GM23338 (cell line): ENCODE measurements around the gene FSTL3.

Source experiments
- EZH2 ChIP-seq: fragments of 200-600 bp; sonication (generic); IDR thresholded peaks from one replicate; pipeline ENCODE4 v1.8.0; 2017; ENCODE audit warnings: antibody characterized with exemption, mild to moderate bottlenecking, low read depth; ENCODE audit not compliant: unreplicated experiment
- EZH2phosphoT487 ChIP-seq: fragments of 200-600 bp; sonication (generic); IDR thresholded peaks from one replicate; pipeline ENCODE4 v1.8.1; 2018; ENCODE audit warnings: antibody characterized with exemption; ENCODE audit not compliant: unreplicated experiment
- JUNB ChIP-seq: IDR thresholded peaks from one replicate; pipeline ENCODE4 v1.6.1; 2016; ENCODE audit warnings: antibody characterized with exemption; ENCODE audit not compliant: unreplicated experiment
- POLR2AphosphoS5 ChIP-seq: IDR thresholded peaks from 2 replicates; pipeline ENCODE4 v1.6.1; 2016; ENCODE audit warnings: antibody characterized with exemption, low read depth
- TF ChIP-seq, protein P1 (sequence below), 2 experiments: fragments of 200-600 bp in 1 of 2; sonication (generic) in 1 of 2; conservative IDR thresholded peaks; 2 replicates each; pipeline versions ENCODE4 v1.5.1 to v1.6.1; 2016 to 2017; ENCODE audit warnings: antibody characterized with exemption in 2 of 2, low read depth in 2 of 2, mild to moderate bottlenecking in 2 of 2, moderate library complexity in 1 of 2
- TF ChIP-seq, protein P2 (sequence below): IDR thresholded peaks from one replicate; pipeline ENCODE4 v1.6.1; 2018; ENCODE audit warnings: antibody characterized with exemption; ENCODE audit not compliant: unreplicated experiment

DNA sequence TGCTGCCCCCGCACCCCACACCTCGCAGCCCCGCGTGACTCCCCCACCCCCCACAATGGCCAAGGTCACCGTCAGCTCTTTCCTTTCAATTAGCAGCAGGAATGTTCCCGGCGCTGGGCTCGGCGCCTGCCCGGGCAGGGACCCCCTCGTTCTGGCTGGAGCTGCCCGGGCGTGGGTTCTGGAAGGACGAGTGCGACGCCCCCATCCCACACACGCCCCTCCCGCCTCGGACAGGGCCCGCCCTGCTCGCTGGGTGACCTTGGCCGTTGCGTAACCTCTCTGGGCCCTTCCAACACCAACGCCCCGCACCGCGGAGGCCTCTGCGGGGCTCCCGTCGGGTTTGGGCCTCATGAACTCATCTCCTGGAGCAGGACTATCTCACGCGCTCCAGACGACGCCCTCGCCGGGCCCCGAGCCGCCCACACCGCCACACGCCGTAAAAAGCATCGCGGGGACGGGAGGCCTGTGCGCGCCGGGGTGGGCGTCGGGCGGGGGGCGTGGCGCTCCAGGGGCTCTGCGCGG lies 42.9 kb downstream of the FSTL3 start:
- TF ChIP-seq POLR2AphosphoS5 (no peak), EZH2phosphoT487 (no peak), EZH2 (no peak), JUNB (no peak)
- TF ChIP-seq, protein P1, sequence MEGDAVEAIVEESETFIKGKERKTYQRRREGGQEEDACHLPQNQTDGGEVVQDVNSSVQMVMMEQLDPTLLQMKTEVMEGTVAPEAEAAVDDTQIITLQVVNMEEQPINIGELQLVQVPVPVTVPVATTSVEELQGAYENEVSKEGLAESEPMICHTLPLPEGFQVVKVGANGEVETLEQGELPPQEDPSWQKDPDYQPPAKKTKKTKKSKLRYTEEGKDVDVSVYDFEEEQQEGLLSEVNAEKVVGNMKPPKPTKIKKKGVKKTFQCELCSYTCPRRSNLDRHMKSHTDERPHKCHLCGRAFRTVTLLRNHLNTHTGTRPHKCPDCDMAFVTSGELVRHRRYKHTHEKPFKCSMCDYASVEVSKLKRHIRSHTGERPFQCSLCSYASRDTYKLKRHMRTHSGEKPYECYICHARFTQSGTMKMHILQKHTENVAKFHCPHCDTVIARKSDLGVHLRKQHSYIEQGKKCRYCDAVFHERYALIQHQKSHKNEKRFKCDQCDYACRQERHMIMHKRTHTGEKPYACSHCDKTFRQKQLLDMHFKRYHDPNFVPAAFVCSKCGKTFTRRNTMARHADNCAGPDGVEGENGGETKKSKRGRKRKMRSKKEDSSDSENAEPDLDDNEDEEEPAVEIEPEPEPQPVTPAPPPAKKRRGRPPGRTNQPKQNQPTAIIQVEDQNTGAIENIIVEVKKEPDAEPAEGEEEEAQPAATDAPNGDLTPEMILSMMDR (conservative IDR thresholded peaks at IDR 0.05; ENCODE audit: low read depth in 2 of 2), result no peak
- TF ChIP-seq, protein P2, sequence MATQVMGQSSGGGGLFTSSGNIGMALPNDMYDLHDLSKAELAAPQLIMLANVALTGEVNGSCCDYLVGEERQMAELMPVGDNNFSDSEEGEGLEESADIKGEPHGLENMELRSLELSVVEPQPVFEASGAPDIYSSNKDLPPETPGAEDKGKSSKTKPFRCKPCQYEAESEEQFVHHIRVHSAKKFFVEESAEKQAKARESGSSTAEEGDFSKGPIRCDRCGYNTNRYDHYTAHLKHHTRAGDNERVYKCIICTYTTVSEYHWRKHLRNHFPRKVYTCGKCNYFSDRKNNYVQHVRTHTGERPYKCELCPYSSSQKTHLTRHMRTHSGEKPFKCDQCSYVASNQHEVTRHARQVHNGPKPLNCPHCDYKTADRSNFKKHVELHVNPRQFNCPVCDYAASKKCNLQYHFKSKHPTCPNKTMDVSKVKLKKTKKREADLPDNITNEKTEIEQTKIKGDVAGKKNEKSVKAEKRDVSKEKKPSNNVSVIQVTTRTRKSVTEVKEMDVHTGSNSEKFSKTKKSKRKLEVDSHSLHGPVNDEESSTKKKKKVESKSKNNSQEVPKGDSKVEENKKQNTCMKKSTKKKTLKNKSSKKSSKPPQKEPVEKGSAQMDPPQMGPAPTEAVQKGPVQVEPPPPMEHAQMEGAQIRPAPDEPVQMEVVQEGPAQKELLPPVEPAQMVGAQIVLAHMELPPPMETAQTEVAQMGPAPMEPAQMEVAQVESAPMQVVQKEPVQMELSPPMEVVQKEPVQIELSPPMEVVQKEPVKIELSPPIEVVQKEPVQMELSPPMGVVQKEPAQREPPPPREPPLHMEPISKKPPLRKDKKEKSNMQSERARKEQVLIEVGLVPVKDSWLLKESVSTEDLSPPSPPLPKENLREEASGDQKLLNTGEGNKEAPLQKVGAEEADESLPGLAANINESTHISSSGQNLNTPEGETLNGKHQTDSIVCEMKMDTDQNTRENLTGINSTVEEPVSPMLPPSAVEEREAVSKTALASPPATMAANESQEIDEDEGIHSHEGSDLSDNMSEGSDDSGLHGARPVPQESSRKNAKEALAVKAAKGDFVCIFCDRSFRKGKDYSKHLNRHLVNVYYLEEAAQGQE, result no peak
